ENCODE measurements around the gene CBS.
"Not testable (repeated sequence)": the region's sequence is repeated elsewhere in the genome, so short reads cannot be mapped to it uniquely, and the experiment has no call there.

DNA sequence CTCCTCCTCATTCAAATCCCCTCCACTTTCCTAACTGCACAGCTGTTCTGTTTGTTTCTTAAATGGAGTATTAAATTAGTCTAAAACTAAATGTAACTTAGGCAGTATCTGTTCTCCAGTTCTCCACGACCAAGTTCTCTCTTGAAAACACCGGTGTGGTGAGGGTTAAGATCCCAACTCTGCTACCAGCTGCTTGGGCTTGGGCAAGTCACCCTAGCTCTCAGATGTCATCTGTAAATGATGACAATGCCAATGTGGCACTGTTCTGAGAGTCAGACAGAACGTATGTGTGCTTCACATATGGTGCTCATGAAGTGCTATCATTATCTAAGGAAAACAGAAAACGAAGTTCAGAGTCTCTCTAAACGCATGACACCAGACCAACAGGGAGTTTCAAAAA is 29.0 kb upstream of the CBS start:
- TF ChIP-seq, protein P1, sequence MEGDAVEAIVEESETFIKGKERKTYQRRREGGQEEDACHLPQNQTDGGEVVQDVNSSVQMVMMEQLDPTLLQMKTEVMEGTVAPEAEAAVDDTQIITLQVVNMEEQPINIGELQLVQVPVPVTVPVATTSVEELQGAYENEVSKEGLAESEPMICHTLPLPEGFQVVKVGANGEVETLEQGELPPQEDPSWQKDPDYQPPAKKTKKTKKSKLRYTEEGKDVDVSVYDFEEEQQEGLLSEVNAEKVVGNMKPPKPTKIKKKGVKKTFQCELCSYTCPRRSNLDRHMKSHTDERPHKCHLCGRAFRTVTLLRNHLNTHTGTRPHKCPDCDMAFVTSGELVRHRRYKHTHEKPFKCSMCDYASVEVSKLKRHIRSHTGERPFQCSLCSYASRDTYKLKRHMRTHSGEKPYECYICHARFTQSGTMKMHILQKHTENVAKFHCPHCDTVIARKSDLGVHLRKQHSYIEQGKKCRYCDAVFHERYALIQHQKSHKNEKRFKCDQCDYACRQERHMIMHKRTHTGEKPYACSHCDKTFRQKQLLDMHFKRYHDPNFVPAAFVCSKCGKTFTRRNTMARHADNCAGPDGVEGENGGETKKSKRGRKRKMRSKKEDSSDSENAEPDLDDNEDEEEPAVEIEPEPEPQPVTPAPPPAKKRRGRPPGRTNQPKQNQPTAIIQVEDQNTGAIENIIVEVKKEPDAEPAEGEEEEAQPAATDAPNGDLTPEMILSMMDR (IDR thresholded peaks at IDR 0.05): not testable (repeated sequence)
- not testable (repeated sequence) for TF ChIP-seq POLR2A (IDR thresholded peaks at IDR 0.05)

Data from lower leg skin (tissue), 3 donors.